ENCODE data around the gene MYOM1. TPM values are rescaled to one million over a fixed set of nuclear protein-coding genes. Genes with fewer than 3 reads are reported as not detected.

MYOM1 gene
- total and polyA plus RNA-seq, 12 donors, result 94.4 to 1,558 (median 870) TPM

DNA sequence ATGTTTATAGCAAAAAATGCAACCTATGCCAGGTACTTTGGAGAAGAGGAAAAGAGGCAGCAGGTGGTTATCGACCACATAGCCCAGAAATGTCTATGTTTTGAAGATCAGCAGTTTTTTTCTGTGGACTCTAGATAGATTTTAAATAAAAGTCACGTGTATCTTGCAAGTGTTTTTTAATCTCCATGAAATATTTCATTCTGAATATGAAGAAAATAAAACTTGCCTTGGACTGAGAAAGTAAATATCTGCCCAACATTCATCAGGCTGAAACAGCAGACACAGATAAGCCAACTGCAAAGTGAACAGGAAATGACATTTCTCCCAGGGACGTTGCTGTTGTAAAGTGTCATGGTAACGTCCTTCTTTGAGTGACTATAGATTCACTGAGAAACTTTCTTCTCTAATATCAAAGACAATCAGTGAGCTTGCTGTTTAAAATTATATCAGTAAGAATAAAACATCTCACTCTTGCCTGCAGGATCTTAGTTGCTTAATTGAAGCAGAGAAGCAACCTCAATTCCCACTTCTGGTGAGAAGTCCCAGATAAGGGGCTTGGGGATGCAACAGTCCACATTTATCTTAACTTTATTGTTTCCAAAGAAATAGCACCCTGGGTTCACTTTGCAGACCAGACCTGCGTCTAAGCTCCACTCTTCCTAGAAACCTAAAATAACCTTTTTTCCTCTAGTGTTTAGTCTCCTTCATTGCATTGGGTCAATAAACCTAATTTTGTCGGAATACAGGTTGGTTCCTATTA lies 6.3 kb downstream of the MYOM1 start:
- WGBS, 2 donors, result 22 to 30% methylated on average over 6 of the region's 6 CpGs
- peak overlapping the region in 8 of 10 donors; percentile 22 to 96 (median 95) for H3K27ac ChIP-seq
- DNase-seq (no peak), ATAC-seq (no peak)
- H3K9me3 ChIP-seq, result no peaks in the 10 kb centered on the region
- intact Hi-C loops (cut with DNase I), result no loop called here
- H3K27me3 ChIP-seq, result no peaks in the 10 kb centered on the region
- H3K36me3 ChIP-seq, result peaks cover 0 to 71% (median 5%) of the 10 kb centered on the region in 9 donors
- TF ChIP-seq, protein P1, sequence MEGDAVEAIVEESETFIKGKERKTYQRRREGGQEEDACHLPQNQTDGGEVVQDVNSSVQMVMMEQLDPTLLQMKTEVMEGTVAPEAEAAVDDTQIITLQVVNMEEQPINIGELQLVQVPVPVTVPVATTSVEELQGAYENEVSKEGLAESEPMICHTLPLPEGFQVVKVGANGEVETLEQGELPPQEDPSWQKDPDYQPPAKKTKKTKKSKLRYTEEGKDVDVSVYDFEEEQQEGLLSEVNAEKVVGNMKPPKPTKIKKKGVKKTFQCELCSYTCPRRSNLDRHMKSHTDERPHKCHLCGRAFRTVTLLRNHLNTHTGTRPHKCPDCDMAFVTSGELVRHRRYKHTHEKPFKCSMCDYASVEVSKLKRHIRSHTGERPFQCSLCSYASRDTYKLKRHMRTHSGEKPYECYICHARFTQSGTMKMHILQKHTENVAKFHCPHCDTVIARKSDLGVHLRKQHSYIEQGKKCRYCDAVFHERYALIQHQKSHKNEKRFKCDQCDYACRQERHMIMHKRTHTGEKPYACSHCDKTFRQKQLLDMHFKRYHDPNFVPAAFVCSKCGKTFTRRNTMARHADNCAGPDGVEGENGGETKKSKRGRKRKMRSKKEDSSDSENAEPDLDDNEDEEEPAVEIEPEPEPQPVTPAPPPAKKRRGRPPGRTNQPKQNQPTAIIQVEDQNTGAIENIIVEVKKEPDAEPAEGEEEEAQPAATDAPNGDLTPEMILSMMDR (IDR thresholded peaks at IDR 0.05), result no peak
- H3K4me1 ChIP-seq, result peaks cover 0 to 79% (median 44%) of the 10 kb centered on the region in 9 donors
- peak overlapping the region in 9 of 10 donors; percentile 10 to 65 (median 29) for H3K4me3 ChIP-seq

DNA sequence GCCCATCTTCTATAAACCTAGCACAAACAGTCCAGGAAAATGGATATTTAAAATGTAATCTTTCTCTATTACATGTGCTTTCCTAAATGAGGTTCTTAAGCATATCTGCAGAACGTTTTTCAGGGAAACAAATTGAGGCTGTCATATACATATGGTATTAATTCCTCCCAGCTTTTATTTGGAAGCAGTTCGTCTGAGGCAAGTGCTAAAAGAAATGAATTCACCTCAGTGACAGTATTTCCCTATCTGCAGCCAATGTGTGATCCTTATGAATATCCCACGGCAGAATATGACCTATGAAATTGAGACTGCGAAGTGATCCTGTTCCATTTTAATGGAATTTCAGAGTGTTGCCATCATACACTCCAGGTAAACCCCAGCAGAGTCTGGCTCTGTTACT lies 7.1 kb downstream of the MYOM1 start:
- H3K36me3 ChIP-seq, result peaks cover 0 to 77% (median 5%) of the 10 kb centered on the region in 9 donors
- peak overlapping the region in 8 of 10 donors; percentile 16 to 96 (median 95) for H3K27ac ChIP-seq
- ATAC-seq, result no peak
- DNase-seq, result no peak
- H3K4me1 ChIP-seq, result peaks cover 3 to 86% (median 44%) of the 10 kb centered on the region in 9 donors
- TF ChIP-seq, protein P1 (IDR thresholded peaks at IDR 0.05), result no peak
- intact Hi-C loops (cut with DNase I), result no loop called here
- 37 to 44% methylated on average over 4 of the region's 4 CpGs for WGBS, 2 donors
- H3K9me3 ChIP-seq, result no peaks in the 10 kb centered on the region
- no peaks in the 10 kb centered on the region for H3K27me3 ChIP-seq
- H3K4me3 ChIP-seq, result peak overlapping the region in 8 of 10 donors; percentile 7 to 65 (median 41)

DNA sequence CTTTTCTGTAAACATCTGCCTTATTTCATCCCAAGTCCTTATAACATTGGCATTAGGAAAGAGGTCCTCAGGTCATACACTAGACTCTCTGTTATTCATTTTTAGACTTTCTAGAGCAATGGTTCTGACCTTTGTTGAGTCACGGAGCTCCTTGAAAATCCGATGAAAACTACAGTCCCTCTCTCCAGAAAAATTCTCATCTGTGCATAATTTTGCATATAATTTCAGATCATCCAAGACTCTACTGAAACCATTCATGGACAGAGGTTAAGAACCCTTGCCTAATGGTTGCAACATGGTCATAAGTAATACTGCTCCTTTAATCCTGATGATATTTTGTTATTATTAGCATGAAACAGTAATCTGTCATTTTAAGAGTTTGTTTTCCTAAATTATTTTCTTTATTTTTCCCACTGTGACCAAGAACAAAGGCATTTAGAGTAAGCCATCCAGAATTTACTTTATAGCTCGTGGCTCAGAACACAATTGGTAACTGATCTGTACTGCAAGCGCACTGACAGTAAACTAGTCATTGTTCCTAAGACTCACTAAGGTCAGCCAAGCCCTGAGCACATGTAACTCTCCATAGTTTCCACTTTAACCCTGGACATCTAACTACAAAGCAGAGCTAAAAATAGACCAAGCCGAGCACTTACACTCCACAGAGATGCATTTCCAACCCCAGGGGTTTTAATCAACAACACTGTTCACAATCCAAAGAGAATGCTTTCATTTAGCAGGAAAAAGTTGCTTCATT lies 8.4 kb downstream of the MYOM1 start:
- H3K27ac ChIP-seq, result peak overlapping the region; percentile 16 to 96 (median 92)
- 30 to 39% methylated on average over 5 of the region's 5 CpGs for WGBS, 2 donors
- ATAC-seq, result peak; percentile 44 to 89 (median 80)
- no peaks in the 10 kb centered on the region for H3K27me3 ChIP-seq
- intact Hi-C loops (cut with DNase I), result loop anchor here in 1 of 10 donors (2.0 kb wide), 1 partner anchor 17 kb away; no protein-coding TSS in a partner anchor
- peak in 1 of 2 donors; percentile 36 for DNase-seq
- TF ChIP-seq, protein P1 (IDR thresholded peaks at IDR 0.05), result no peak
- H3K36me3 ChIP-seq, result peaks cover 0 to 69% (median 5%) of the 10 kb centered on the region in 9 donors
- peak overlapping the region in 6 of 10 donors; percentile 21 to 65 (median 56) for H3K4me3 ChIP-seq
- H3K4me1 ChIP-seq, result peaks cover 3 to 78% (median 44%) of the 10 kb centered on the region in 9 donors
- H3K9me3 ChIP-seq, result no peaks in the 10 kb centered on the region
